GM19468 (cell line): Measurements from ENCODE around the gene DMPK.
"Not testable (repeated sequence)": the region's sequence is repeated elsewhere in the genome, so short reads cannot be mapped to it uniquely, and the experiment has no call there.

ENCODE experiments used
- ATAC-seq: cut with Tn5 transposase; IDR thresholded peaks from one replicate; pipeline ENCODE4 v1.9.1; 2021; ENCODE audit warnings: mild to moderate bottlenecking, moderate library complexity, moderate number of reproducible peaks; ENCODE audit not compliant: unreplicated experiment; ENCODE audit errors: extremely low read depth

The DMPK gene

DNA sequence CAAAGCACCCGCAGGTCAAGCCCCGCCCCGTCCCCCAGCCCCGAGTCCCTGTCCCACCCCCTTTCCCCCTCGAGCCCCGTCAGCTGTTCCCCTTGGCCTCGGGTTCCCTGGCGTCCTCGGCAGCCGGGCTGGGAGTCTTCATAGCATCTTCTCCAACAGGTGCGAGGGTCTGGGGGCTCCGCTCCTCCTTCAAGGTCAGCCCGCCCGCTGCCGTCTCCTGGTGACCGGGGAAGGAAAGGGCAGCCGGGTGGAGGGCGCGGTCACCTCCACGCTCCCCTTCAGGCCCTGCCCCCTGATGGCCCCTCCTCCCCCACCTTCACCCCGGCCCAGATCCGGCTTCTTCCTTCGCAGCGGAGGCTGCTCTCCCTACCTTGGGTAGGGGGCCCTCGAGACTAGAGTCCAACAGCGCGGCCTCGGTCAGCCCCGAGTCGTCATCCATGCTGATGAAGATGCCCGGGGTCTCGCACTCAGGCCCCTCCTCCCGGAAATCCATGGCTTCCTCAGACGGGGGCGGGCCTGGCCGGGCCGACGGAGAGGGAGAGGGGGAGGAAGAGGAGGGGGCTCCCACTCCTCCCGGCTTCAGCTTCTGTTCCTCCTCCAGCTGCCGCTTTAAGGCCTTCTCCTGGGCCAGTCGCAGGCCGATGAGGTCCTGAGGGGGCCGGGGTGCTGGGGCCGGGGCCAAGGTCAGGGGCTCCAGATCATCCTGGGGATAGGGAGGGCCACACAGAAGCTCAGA, 33.4 kb upstream of the DMPK start:
- ATAC-seq: no peak

DNA sequence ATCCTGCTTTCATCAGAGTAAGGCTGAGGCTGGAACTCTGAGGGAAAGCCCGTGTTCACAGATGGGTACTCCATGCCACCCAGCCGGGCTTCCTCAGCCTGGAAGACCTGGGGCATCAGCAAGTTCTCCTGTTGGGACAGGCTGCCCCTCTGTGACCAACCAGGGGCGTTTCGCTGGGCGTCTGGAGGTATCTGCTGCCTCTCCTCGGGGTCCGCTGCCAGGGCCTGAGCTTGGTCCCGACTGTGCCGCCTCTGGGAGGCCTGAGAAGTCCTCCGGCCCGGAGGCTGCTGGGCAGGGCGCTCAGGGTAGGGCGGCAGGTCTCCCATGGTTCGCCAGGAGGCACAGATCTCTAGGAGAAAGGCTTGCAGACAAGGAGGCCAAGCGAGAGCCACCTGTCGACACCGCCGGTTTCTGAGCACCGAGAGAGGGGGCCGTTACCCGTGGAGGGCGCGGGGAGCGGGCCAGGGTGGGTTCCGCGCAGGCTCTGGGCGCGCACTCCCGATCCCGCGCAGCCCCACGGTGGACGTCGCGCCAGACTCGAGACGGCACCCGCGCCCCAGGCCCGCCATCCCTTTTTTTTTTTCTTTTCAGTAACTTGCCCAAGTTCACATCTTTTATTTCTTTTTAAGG, 32.7 kb upstream of the DMPK start, which contains the start of gene RSPH6A:
TSS of gene RSPH6A (minus strand) at position 458 of the 630 bp plus-strand sequence. CDS start at position 326, 132 bp downstream.
- ATAC-seq: no peak

DNA sequence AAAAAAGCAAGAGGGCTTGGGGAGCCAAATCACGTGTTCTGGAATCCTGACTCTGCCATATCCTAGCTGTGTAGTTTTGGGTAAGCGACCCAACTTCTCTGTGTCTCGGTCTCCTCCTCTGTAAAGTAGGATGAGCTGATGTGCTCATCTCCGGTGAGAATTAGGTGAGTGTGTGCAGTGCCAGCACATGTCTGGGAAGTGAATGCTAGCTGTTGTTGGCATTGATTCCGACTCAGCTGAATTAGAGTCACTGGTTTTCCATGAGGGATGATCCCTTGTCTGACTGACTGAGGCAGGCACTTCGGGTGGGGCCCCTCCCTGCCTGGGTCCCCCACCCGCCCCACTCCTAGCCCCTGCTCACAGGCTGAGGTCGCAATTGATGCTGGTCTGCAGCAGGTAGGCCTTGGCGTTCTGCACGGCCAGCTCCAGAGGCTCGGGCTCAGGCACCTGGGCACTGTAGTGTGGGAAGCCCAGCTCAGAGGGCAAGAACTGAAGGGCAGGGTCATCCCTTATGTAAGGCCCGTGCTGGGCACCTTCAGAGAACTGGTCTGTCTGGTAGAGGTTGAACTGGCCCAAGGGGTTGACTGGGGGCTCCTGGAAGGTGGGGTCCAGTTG, 32.0 kb upstream of the DMPK start:
- no peak for ATAC-seq

DNA sequence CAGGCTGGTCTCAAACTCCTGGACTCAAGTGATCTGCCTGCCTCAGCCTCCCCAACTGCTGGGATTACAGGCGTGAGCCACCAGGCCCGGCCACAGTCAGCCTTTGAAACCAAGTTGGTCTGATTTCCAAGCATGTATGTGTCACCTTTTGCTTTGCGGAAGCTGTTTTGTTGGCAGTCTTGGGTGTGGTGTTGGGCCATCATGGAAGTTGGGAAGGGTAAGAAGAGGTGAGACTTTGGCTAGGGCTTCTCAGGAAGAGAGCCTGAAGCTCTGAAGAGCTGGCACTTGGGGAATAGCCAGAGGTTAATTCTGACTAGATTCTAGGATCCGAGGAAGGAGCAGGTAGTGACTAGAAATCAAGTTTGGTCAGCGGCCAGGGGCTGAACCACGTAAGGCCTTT, 30.0 kb upstream of the DMPK start:
- ATAC-seq: no peak

DNA sequence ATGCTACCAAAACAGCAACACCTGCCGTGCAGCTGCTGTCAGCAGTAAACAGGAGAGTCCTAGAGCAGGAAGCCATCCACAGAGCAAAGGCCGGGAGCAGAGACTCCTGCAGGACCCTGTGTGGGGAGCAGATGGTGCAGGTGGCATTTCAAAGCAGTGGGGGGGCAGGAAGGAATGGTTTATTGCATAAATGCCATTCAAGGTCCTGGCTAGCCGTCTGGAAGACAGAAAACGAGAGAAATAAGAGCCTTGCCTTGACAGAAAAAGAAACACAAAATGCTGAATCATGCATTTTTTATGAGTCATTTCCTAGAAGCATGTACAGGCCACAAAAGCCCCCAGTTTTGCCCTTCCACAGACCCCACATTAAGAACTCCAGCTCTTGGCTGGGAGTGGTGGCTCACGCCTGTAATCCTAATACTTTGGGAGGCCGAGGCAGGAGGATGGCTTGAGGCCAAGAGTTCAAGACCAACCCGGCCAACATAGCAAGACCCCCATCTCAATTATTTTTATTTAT, 27.4 kb upstream of the DMPK start:
- ATAC-seq: no peak

DNA sequence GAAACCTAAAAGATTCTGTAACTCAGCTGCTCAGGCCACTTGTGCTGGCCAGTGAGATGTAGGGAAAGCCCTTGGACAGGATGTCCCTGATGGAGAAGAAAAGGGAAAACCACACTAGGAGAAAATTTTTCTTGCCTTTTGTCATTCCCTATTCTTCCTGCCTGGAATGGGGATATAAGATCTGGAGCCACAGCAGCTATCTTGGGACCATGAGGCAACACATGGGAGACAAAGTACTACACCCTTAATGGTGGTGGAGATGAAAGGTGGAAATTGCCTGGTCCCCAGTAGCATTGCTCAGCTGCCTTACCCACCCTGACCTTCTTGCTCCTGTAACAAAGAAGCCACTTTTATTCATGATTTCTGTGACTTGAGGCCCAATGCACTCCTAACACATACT, 23.4 kb upstream of the DMPK start:
- ATAC-seq: no peak

DNA sequence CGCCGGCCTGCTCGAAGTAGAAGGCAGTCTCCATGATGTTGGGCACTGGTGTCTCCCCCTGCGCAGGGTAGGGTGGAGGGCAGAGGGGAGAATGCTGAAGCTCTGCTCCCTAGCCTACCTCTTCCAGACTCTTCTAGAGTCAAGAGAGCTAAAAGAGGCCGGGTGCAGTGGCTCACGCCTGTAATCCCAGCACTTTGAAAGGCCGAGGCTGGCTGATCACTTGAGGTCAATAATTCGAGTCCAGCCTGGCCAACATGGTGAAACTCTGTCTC, 22.6 kb upstream of the DMPK start:
- ATAC-seq: no peak

DNA sequence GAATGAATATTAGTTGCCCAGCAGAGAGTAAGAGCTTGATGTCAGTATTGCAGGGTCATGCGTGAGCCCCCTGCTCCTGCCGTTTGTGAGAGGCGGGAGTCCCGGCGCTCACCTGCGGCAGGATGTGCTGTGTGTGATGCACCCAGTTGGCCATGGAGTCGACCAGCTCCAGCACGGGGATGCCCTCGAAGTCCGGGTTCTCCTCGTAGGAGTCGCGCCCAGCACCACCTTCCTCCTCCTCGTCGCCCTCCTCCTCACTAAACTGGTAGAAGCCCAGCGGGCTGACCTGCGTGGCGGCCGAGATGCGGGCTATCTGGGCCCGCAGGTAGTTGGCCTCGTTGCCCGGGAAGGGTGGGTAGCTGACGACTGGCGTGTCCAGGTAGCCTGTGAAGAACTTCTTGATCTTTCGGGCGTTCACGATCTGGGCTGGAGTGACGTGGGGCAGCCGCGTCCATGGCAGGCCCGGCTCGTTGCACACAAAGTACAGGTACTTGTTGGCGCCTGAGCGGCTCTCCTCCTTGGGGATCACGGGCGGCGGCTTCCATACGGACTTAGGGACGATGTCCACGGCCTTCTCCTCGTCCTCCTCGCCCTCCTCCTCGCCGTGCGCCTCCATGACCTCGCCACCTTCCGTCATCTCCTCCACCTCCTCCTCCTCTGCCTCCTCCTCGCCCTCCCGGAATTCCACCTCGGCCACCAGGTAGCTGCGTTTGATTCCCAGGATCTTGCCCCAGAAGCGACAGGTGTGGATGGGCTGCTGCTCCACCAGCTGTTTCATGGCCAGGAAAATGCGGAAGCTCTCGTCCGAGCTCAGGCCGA, 22.1 kb upstream of the DMPK start:
- ATAC-seq: no peak

DNA sequence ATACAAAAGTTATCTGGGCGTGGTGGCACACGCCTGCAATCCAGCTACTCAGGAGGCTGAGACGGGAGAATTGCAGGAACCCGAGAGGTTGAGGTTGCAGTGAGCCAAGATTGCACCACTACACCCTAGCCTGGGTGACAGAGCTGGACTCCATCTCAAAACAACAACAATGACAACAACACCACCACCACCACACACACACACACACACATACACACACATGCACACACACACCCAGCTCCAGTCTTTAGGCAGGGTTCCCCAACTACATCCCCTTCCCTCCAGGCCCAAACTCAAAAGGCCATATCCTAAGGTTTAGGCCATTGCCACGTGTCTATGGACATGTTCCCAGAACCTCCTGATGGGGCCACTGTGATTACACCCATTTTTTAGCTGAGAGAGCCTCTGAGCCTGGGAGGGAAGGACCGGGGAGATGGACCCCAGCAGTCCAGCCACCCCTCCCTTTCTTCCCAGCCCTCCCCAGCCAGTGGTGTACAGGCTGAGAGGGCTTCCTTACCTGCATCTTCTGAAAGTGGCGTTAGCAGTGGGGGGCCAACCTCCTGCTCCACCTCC, 19.4 kb upstream of the DMPK start:
- ATAC-seq: no peak

DNA sequence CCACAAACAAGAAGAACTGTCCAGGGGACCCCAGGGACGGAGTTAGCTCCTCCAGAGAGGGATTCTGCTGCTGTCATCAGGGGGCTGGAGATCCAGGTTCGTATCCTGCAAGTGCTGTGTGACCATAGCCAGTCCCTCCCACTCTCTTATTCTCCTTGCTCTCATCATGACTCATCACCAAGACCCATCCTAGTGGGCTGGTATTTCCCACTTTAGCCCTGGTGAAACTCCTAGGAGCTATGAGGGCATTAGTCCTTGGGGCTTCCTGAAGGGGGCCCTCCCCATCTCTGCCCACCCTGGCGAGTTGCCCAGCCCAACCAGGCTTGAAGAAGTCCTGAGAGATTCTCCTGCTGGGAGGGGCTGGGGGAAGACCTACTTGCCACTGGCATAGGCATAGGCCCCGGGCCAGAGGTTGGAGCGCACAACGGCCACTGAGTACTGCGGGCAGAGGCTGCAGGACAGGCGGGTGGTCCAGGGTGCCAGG, 17.8 kb upstream of the DMPK start:
- ATAC-seq: no peak

DNA sequence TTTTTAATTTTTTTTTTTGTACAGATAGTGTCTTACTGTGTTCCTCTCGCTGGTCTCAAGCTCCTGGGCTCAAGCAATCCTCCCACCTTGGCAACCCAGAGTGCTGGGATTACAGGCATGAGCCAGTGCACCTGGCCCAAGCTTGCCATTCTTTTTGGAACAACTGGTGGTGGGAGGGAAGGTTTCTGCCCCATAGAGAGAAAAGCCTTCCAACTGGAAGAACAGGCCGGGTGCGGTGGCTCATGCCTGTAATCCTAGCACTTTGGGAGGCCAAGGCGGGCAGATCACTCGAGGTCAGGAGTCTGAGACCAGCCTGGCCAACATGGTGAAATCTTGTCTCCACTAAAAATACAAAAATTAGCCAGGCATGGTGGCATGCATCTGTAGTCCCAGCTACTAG, 17.3 kb upstream of the DMPK start:
- ATAC-seq: not testable (repeated sequence)

DNA sequence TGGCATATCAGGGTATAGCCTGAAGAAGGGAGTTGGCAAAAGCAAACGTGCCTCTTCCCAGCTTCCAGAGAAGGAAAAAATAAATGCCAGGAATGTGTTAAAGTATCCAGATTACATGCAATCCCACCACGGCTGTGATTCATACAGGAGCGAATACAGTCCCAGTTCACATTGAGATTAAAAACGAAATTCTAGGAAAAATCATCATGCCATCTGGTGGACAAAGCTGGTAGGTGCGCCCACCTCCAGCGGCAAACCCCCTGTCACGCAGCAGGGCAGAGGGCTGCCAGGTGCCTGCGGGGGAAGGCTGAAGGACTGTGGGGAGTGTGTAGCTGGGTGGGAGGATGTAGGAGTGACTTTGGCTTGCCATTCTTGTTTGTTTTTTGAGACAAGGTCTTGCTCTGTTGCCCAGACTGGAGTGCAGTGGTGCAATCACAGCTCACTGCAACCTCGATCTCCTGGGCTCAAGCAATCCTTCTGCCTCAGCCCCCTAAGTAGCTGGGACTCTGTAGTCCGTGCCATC, 16.8 kb upstream of the DMPK start:
- no peak for ATAC-seq

DNA sequence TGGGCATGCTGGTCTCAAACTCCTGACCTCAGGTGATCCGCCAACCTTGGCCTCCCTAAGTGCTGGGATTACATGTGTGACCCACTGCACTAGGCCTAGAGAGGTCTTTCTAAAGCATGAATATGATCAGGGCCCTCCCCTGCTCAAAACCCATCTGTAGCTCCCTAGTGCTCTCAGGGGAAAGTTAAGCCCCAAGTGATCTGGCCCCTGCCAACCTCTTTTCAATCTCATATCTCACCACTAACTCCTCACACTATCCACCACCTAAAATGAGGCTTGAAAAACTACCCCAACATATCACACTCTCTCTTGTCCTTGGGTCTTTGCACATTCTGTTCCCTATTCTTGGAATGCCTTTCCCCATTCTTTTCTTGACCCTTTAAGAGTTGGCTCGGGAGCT, 12.3 kb upstream of the DMPK start:
- ATAC-seq: no peak

DNA sequence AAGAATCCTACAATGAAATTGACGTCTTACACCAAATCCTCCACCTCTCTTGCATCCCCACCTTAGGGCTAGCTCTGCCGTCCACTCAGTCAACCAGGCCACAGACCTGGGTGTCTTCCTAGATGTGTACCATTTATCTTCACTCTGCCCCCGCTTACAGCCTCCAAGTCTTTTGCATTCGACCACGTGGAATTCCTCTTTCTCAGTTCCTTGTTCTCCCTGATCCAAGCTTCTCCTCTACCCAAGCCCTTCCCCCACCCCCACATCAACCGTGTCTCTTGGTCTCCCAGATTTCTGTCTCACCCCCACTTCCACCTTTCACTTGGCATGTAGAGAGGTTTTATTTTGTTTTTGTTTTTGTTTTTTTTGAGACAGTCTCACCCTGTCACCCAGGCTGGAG, 11.6 kb upstream of the DMPK start:
- no peak for ATAC-seq

DNA sequence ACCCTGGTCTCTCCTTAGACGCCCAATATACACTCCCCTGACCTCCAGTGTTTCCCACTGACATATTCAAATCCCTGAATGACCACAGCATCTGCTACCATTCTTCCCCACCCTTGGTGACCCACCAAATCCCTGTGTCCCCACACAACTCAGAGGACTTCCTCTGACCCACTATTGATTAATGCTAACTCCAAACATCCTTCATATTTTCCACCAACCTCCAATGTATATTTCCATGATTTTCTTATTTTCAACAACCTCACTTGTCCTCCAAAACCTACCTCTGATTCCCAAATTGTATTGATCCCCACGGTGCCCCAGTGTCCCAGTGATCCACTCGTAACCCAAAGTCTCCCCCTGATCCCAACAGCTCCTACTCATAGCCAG, 10.9 kb upstream of the DMPK start:
- ATAC-seq: no peak

DNA sequence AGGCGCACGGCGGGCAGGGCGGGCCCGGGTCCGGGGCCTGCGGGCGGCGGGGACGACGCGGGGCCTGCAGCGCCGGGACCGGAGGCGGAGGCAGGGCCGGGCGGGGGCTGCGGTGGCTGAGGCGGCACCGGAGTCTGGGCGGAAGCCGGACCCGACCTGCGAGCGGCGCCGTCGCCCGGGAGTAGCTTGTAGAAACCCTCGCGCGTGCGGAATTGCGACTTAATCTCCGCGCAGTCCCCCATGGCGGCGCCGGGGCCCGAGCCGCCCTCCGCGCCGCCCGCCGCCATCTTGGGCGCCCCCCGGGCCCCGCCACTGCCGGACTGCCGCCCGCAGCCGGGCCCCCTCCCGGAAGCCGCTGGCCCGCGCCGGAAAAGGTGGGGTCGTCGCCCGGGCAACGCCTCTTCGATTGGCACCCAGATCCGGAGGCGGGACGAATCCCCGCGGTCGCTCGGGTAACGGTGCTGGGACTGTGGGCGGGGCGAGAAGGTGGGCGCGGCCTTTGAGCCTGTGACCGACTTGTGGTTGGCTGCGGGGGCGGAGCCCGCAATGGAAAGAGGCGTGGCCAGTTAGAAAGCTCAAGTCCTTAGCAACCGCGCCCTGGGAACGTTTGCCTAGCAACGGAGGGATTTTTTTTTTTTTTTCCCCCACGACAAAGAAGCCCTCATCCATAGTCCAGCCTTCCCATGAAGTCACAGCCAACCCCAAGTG, 10.3 kb upstream of the DMPK start, which contains the start of gene DMWD:
TSS of gene DMWD (minus strand) at position 376 of the 708 bp plus-strand sequence. CDS start at position 287, 89 bp downstream.
- ATAC-seq: peak; percentile 87

DNA sequence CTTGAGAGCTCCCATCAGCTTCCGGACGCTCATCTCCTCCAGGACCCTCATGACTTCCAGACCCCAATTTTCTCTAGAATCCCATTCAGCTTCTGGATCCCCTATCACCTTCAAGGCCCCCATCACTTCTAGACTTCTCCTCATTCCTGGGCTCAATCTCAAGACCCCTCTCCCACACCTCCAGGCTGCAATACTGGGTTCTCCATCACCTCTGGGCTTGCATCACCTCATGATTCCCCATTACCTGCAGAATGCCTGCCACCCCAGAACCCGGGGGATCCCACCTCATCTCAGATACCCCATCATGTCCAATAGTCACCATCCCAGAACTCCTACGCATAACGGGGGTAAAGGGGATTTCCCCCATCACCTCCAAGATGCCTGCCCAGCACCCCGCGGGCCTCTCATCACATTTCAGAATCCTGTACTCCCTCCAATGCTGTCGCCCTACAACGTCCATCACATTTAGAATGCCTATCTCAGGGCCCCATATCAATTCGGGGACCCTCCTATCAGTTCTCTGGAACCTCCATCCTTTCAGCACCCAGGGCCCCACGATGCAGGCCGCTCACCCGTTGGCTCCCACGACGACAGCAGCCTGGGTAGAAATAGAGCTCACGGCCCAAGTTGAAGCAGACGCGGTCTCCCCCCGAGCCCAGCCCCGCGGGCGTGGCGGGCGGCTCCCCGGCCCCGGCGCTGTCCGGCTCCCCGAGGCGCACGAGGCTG, 9.6 kb upstream of the DMPK start:
- no peak for ATAC-seq

DNA sequence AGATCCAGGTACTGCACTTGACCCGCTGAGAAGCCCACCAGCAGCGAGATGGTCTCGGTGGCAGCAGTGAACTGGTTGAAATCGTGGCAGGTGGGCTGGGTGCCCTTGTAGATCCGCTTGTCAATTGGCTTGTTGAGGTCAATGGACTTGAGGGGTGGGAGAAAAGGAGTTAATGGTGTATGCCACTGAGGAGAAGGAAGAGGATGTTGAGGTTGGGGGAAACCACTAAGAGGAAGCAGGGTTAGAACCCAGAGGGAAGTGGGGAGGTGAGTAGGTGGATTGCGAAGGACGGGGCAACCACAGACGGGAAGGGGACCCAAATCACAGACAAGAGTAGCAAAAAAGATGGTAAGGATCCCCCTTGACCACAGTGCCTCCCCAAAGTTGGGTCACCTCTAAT, 8.7 kb upstream of the DMPK start:
- ATAC-seq: no peak
